Memory B cell (primary cell): ENCODE measurements around the gene ZSCAN2.
A peak's percentile ranks its signal among the peaks of the same experiment; 100 is the strongest.
"Not testable (repeated sequence)": the region's sequence is repeated elsewhere in the genome, so short reads cannot be mapped to it uniquely, and the experiment has no call there.

Experiments used
- ATAC-seq: fragments of 150-1000 bp; cut with Tn5 transposase; 2 replicates; pipeline ENCODE4 v1.10.0; 2021; ENCODE audit warnings: low read depth, mild to moderate bottlenecking, moderate library complexity
- DNase-seq, 2 donors: peaks; one replicate each; pipeline ENCODE4 v3.0.0; 2022; ENCODE audit warnings: low spot score in 2 of 2
- H3K27ac Mint-ChIP-seq: one replicate; pipeline ENCODE4 v1.8.0; 2022; ENCODE audit warnings: mild to moderate bottlenecking, moderate library complexity, mixed read lengths
- H3K27me3 Mint-ChIP-seq: one replicate; pipeline ENCODE4 v1.8.0; 2022; ENCODE audit warnings: mixed read lengths
- H3K36me3 Mint-ChIP-seq: one replicate; pipeline ENCODE4 v1.8.0; 2022; ENCODE audit warnings: mild to moderate bottlenecking, mixed read lengths
- H3K4me1 Mint-ChIP-seq: one replicate; pipeline ENCODE4 v1.8.0; 2022; ENCODE audit warnings: mixed read lengths
- H3K4me3 Mint-ChIP-seq: one replicate; pipeline ENCODE4 v1.8.0; 2022; ENCODE audit warnings: mild to moderate bottlenecking, moderate library complexity, mixed read lengths
- H3K9me3 Mint-ChIP-seq: one replicate; pipeline ENCODE4 v1.8.0; 2022; ENCODE audit warnings: mixed read lengths

ZSCAN2 gene

GRCh38 chr15:84600687-84601554 lies at the start of gene ZSCAN2:
Gene ZSCAN2, plus strand, starts transcription at chr15:84601009. Its CDS starts 2,919 bp downstream, at chr15:84603928.
- no peaks in the 10 kb centered on the region for H3K9me3 Mint-ChIP-seq
- peak within 1 kb of the TSS; percentile 90 for H3K4me3 Mint-ChIP-seq
- H3K27me3 Mint-ChIP-seq, result no peaks in the 10 kb centered on the region
- H3K36me3 Mint-ChIP-seq, result peaks cover 7% of the 10 kb centered on the region
- DNase-seq (peak; percentile 87 to 88), ATAC-seq (peak; percentile 89)
- H3K4me1 Mint-ChIP-seq, result peaks cover 52% of the 10 kb centered on the region
- peak within 1 kb of the TSS; percentile 68 for H3K27ac Mint-ChIP-seq

GRCh38 chr15:84551624-84552023 lies 49.2 kb upstream of the ZSCAN2 start:
- not testable (repeated sequence) for H3K4me1 Mint-ChIP-seq, H3K9me3 Mint-ChIP-seq, DNase-seq, H3K27ac Mint-ChIP-seq, H3K4me3 Mint-ChIP-seq, ATAC-seq, H3K27me3 Mint-ChIP-seq
- peaks cover 28% of the 10 kb centered on the region for H3K36me3 Mint-ChIP-seq

- Mint-ChIP-seq H3K27ac (no peak overlapping the region), H3K4me1 (no peaks in the 10 kb centered on the region), H3K36me3 (peaks cover 28% of the 10 kb centered on the region), H3K9me3 (no peaks in the 10 kb centered on the region), H3K4me3 (no peak overlapping the region), H3K27me3 (no peaks in the 10 kb centered on the region)
- no peak for DNase-seq
- ATAC-seq, result no peak
These were observed 47.9 kb upstream of the ZSCAN2 start for GRCh38 chr15:84552896-84553295.

DNA sequence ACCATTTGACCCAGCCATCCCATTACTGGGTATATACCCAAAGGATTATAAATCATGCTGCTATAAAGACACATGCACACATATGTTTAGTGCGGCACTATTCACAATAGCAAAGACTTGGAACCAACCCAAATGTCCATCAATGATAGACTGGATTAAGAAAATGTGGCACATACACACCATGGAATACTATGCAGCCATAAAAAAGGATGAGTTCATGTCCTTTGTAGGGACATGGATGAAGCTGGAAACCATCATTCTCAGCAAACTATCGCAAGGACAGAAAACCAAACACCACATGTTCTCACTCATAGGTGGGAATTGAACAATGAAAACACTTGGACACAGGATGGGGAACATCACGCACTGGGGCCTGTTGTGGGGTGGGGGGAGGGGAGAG lies 44.1 kb upstream of the ZSCAN2 start:
- H3K4me1 Mint-ChIP-seq, ATAC-seq, H3K4me3 Mint-ChIP-seq, H3K9me3 Mint-ChIP-seq, DNase-seq, H3K27me3 Mint-ChIP-seq, H3K27ac Mint-ChIP-seq: not testable (repeated sequence)
- H3K36me3 Mint-ChIP-seq, result peaks cover 17% of the 10 kb centered on the region

DNA sequence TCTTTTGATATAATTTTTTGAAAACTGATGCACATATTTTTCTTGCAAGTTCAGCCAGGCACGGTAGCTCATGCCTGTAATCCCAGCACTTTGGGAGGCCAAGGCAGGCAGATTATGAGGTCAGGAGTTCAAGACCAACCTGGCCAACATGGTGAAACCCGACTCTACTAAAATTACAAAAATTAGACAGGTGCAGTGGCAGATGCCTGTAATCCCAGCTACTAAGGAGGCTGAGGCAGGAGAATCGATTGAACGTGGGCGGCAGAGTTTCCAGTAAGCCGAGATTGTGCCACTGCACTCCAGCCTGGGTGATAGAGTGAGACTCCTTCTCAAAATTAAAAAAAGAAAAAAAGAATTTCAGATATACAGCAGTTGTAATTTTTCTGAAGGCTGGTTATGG lies 32.8 kb upstream of the ZSCAN2 start:
- DNase-seq, H3K27ac Mint-ChIP-seq, H3K27me3 Mint-ChIP-seq, H3K4me3 Mint-ChIP-seq, H3K9me3 Mint-ChIP-seq, H3K4me1 Mint-ChIP-seq, ATAC-seq, H3K36me3 Mint-ChIP-seq: not testable (repeated sequence)

- H3K27ac Mint-ChIP-seq, result peak overlapping the region; percentile 58
- no peaks in the 10 kb centered on the region for H3K36me3 Mint-ChIP-seq
- H3K4me3 Mint-ChIP-seq, result peak overlapping the region; percentile 93
- DNase-seq, result peak; percentile 40 to 53
- H3K9me3 Mint-ChIP-seq, result no peaks in the 10 kb centered on the region
- peak; percentile 57 for ATAC-seq
- H3K4me1 Mint-ChIP-seq, result peaks cover 4% of the 10 kb centered on the region
- no peaks in the 10 kb centered on the region for H3K27me3 Mint-ChIP-seq
These were observed 30.6 kb upstream of the ZSCAN2 start for GRCh38 chr15:84570164-84570735.

GRCh38 chr15:84572231-84572630 lies 28.6 kb upstream of the ZSCAN2 start:
- no peak overlapping the region for H3K4me3 Mint-ChIP-seq
- H3K27me3 Mint-ChIP-seq, result no peaks in the 10 kb centered on the region
- ATAC-seq (no peak), DNase-seq (no peak)
- no peak overlapping the region for H3K27ac Mint-ChIP-seq
- H3K9me3 Mint-ChIP-seq, result no peaks in the 10 kb centered on the region
- H3K36me3 Mint-ChIP-seq, result no peaks in the 10 kb centered on the region
- H3K4me1 Mint-ChIP-seq, result peaks cover 4% of the 10 kb centered on the region

DNA sequence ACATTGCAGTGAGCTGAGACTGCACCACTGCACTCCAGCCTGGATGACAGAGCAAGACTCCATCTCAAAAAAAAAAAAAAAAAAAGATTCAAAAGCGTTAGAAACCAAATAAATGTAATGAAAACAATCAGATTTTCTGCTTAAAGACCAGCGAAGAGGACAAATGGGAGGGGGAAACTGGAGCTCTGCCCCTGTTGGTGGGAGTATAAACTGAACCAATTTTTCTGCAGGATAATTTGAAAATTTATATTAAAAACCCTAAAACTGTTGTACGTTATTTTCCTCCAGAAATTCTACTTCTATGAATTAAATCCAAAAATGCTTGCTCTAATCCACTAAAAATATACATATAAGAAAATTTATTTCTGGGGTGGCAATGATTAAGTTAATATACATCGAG lies 25.3 kb upstream of the ZSCAN2 start:
- Mint-ChIP-seq H3K9me3 (no peaks in the 10 kb centered on the region), H3K4me1 (peaks cover 4% of the 10 kb centered on the region), H3K4me3 (no peak overlapping the region), H3K36me3 (no peaks in the 10 kb centered on the region), H3K27ac (no peak overlapping the region), H3K27me3 (no peaks in the 10 kb centered on the region)
- ATAC-seq (no peak), DNase-seq (no peak)

DNA sequence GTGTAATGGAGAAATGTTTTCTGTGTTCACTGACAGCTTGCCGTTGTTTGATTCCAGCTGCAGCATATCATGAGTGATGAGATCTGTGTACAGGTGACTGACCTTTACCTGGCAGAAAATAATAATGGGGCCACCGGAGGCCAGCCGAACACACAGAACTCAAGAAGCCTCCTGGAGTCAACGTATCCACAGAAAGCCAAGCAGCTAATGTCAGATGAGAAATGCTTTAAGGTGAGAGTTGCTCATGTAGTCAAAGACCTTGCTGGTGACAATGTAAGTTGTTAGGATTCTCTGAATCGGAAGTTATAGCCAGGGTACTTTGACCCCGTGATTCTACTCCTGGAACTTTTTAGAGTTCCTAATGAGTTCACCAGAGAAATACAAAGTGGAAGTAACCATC lies 22.9 kb upstream of the ZSCAN2 start:
- not testable (repeated sequence) for H3K4me3 Mint-ChIP-seq, H3K9me3 Mint-ChIP-seq, H3K36me3 Mint-ChIP-seq, ATAC-seq, H3K27ac Mint-ChIP-seq, H3K4me1 Mint-ChIP-seq, H3K27me3 Mint-ChIP-seq, DNase-seq

DNA sequence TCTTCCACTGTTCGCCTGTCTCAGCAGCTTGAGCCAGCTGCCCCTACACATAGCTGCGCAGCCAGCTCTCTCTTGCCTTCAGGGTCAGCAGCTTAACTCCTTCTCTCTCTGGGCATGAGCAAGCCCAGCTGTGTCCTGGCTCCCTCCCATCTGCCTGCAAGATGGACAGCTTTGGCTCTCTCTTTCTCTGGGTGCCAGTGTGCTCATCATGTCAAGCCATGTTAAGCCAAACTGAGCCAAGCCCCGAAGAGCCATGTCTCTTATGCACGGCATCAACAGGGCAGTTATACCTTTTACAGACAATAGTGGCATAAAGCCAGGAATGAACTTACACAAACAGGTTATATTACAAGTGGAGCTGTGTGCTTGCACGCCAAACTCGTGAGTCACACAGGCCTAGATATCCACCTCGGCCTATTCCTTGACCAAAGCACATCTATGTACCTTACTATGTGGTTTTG lies 21.5 kb upstream of the ZSCAN2 start:
- not testable (repeated sequence) for H3K27me3 Mint-ChIP-seq, H3K9me3 Mint-ChIP-seq, ATAC-seq, H3K27ac Mint-ChIP-seq, H3K4me3 Mint-ChIP-seq, H3K36me3 Mint-ChIP-seq, DNase-seq, H3K4me1 Mint-ChIP-seq

DNA sequence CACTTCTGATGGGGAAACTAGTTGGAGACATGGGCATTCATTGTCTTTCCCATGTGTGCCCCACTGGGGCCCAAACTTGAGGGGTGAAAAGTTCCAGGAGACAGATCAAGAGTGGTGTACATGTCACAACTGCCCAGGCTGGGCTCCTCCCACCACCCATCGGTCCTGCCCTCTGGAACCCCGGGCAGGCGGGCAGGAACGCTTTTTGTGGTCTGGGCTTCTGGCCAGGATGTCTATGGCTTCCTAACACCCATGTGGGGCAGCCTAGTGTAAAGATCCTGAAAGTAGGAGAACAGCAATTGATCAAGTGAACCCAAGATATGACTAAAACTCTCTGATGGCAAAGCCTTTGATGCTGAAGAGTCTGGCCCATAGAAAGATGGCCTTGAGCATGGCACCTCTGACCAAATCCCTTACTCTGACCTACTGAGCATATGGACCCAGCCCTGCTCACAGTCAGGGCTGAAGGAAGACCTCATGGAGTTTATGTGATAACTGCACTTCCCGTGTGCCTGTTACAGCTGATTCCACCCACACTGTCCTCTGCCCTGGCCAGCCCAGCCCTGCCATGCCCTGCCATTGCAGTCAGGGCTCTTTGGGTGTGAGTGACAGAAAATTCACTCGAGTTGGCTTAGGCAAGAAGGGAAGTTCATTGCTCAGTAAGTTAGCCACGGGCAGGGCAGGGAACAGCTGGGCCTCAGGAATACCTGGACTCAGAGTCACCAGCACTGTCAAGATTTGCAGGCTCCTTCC lies 19.0 kb upstream of the ZSCAN2 start:
- not testable (repeated sequence) for H3K4me3 Mint-ChIP-seq, H3K36me3 Mint-ChIP-seq, DNase-seq, H3K9me3 Mint-ChIP-seq, ATAC-seq, H3K4me1 Mint-ChIP-seq, H3K27me3 Mint-ChIP-seq, H3K27ac Mint-ChIP-seq

- H3K36me3 Mint-ChIP-seq, result no peaks in the 10 kb centered on the region
- ATAC-seq (no peak), DNase-seq (no peak)
- H3K4me3 Mint-ChIP-seq, result no peak overlapping the region
- no peaks in the 10 kb centered on the region for H3K4me1 Mint-ChIP-seq
- peaks cover 8% of the 10 kb centered on the region for H3K27me3 Mint-ChIP-seq
- H3K27ac Mint-ChIP-seq, result no peak overlapping the region
- peaks cover 2% of the 10 kb centered on the region for H3K9me3 Mint-ChIP-seq
These were observed 18.1 kb upstream of the ZSCAN2 start for GRCh38 chr15:84582583-84583157.

GRCh38 chr15:84583921-84584320 lies 16.9 kb upstream of the ZSCAN2 start:
- H3K4me3 Mint-ChIP-seq, ATAC-seq, H3K27me3 Mint-ChIP-seq, H3K9me3 Mint-ChIP-seq, H3K36me3 Mint-ChIP-seq, H3K4me1 Mint-ChIP-seq, DNase-seq, H3K27ac Mint-ChIP-seq: not testable (repeated sequence)

DNA sequence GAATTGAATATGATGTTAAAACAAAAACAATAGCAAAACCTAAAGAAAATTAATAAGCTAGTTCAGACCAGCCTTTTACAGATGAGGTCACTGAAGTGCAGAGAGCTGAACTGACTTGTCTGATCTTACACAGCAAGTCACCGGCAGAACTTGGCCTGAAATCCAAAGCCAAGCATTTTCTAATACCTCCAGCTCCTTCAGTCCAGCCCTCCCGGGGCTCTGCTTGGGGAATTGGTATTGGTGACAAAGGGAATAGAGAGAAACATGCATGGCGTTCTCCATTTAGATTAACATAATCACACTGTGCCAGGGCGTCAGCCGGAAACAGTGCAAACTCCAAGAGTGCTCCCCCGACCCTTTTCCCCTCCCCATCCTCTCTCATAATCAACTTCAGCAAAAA lies 14.1 kb upstream of the ZSCAN2 start:
- H3K4me3 Mint-ChIP-seq, result no peak overlapping the region
- H3K9me3 Mint-ChIP-seq, result peaks cover 2% of the 10 kb centered on the region
- peaks cover 3% of the 10 kb centered on the region for H3K4me1 Mint-ChIP-seq
- DNase-seq (no peak), ATAC-seq (no peak)
- no peaks in the 10 kb centered on the region for H3K36me3 Mint-ChIP-seq
- H3K27me3 Mint-ChIP-seq, result peaks cover 8% of the 10 kb centered on the region
- no peak overlapping the region for H3K27ac Mint-ChIP-seq
